Measurements from ENCODE around the gene ADPRM. TPM values are rescaled to one million over a fixed set of nuclear protein-coding genes. Genes with fewer than 3 reads are reported as not detected.
A peak's percentile ranks its signal among the peaks of the same experiment; 100 is the strongest.

Gene ADPRM
- total RNA-seq, 1 experiment from 2014 or later = 2.5 TPM

DNA sequence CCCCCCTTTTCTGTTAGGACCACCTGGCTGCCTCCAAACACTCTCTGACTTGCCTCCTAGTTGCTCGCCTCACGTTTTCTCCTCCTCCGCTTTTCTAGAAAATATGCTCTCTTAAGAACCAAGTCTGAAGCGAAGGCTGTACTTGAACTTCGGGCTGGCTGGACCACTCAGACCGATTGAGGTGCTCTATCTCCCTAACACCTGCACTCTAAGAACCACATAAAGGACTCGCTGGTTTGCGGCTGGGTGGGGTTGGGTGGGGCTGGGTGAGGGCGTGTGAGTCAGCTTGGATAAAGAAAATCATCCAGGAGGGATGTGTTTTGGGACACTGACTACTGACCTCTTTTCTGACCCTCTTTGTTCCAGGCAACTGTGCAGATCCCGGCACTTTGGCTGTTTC, 55.3 kb downstream of the ADPRM start:
- no peaks in the 10 kb centered on the region for H3K9me3 Mint-ChIP-seq (ENCODE audit: unreplicated experiment)
- ChIA-PET POLR2A (no interaction called here), CTCF (no interaction called here)
- no peaks in the 10 kb centered on the region for H3K9me3 ChIP-seq
- no peak overlapping the region for H3K27ac Mint-ChIP-seq (ENCODE audit: unreplicated experiment)
- H3K27me3 ChIP-seq (replicated peaks; ENCODE audit: control insufficient read depth, insufficient read depth, low read length) = no peaks in the 10 kb centered on the region
- TF ChIP-seq, protein P1, sequence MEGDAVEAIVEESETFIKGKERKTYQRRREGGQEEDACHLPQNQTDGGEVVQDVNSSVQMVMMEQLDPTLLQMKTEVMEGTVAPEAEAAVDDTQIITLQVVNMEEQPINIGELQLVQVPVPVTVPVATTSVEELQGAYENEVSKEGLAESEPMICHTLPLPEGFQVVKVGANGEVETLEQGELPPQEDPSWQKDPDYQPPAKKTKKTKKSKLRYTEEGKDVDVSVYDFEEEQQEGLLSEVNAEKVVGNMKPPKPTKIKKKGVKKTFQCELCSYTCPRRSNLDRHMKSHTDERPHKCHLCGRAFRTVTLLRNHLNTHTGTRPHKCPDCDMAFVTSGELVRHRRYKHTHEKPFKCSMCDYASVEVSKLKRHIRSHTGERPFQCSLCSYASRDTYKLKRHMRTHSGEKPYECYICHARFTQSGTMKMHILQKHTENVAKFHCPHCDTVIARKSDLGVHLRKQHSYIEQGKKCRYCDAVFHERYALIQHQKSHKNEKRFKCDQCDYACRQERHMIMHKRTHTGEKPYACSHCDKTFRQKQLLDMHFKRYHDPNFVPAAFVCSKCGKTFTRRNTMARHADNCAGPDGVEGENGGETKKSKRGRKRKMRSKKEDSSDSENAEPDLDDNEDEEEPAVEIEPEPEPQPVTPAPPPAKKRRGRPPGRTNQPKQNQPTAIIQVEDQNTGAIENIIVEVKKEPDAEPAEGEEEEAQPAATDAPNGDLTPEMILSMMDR (IDR thresholded peaks at IDR 0.05; ENCODE audit: insufficient read depth in 1 of 2, low read depth in 1 of 2, low read length in 1 of 2, severe bottlenecking in 1 of 2, unreplicated experiment in 1 of 2) = no peak
- DNase-seq = no peak
- no TSS peak for BruUV-seq (replicated peaks)
- H3K4me1 ChIP-seq = 0 out of 2 replicates have a peak, but pooled peaks cover 6% of the 10 kb centered on the region
- H3K4me3 Mint-ChIP-seq (ENCODE audit: unreplicated experiment) = no peak overlapping the region
- peaks cover 8% of the 10 kb centered on the region for H3K4me1 Mint-ChIP-seq (ENCODE audit: low read depth, unreplicated experiment)
- intact Hi-C loops (cut with micrococcal nuclease; ENCODE audit: unreplicated experiment) = no loop called here
- H3K4me3 ChIP-seq (ENCODE audit: low read depth, low read length) = no peak overlapping the region
- peaks cover 5% of the 10 kb centered on the region for H3K36me3 Mint-ChIP-seq (ENCODE audit: insufficient read depth, unreplicated experiment)
- H3K27me3 Mint-ChIP-seq (ENCODE audit: insufficient read depth, unreplicated experiment) = no peaks in the 10 kb centered on the region
- H3K36me3 ChIP-seq (ENCODE audit: control insufficient read depth, insufficient read depth, low read length) = no peaks in the 10 kb centered on the region

DNA sequence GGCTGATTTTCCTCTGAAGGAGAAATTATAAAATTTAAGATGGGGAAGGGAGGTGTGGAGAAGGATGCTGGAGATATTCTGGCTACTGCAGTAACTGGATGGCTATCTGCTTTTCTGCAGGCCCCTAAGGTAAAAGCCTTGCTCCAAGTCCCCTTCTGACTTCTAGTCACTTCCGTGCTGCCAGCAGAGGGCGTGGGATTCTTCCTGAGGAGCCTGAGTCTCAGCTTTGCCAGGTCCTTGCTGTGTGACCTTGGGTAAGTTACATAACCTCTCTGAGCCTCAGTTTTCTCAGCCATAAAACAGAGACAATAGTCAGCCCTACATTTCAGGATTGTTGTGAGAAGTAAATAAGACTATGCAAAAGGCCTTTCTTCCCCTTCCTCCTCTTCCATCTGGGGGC, 56.7 kb downstream of the ADPRM start:
- Mint-ChIP-seq H3K4me1 (ENCODE audit: low read depth, unreplicated experiment) (peaks cover 8% of the 10 kb centered on the region), H3K27me3 (ENCODE audit: insufficient read depth, unreplicated experiment) (no peaks in the 10 kb centered on the region), H3K27ac (ENCODE audit: unreplicated experiment) (no peak overlapping the region), H3K9me3 (ENCODE audit: unreplicated experiment) (no peaks in the 10 kb centered on the region), H3K4me3 (ENCODE audit: unreplicated experiment) (no peak overlapping the region), H3K36me3 (ENCODE audit: insufficient read depth, unreplicated experiment) (peaks cover 5% of the 10 kb centered on the region)
- Histone ChIP-seq H3K4me3 (ENCODE audit: low read depth, low read length) (no peak overlapping the region), H3K9me3 (no peaks in the 10 kb centered on the region), H3K27me3 (replicated peaks; ENCODE audit: control insufficient read depth, insufficient read depth, low read length) (no peaks in the 10 kb centered on the region), H3K36me3 (ENCODE audit: control insufficient read depth, insufficient read depth, low read length) (no peaks in the 10 kb centered on the region), H3K4me1 (0 out of 2 replicates have a peak, but pooled peaks cover 6% of the 10 kb centered on the region)
- BruUV-seq (replicated peaks) = no TSS peak
- ChIA-PET POLR2A (no interaction called here), CTCF (interaction anchor here (1.2 kb wide), 1 partner anchor 91 kb away, joined by 6 read pairs; no protein-coding TSS in a partner anchor)
- peak; percentile 38 to 41 for DNase-seq
- intact Hi-C loops (cut with micrococcal nuclease; ENCODE audit: unreplicated experiment) = no loop called here
- TF ChIP-seq, protein P1 (IDR thresholded peaks at IDR 0.05; ENCODE audit: insufficient read depth in 1 of 2, low read depth in 1 of 2, low read length in 1 of 2, severe bottlenecking in 1 of 2, unreplicated experiment in 1 of 2) = peak in 1 of 2 experiments; percentile 3

DNA sequence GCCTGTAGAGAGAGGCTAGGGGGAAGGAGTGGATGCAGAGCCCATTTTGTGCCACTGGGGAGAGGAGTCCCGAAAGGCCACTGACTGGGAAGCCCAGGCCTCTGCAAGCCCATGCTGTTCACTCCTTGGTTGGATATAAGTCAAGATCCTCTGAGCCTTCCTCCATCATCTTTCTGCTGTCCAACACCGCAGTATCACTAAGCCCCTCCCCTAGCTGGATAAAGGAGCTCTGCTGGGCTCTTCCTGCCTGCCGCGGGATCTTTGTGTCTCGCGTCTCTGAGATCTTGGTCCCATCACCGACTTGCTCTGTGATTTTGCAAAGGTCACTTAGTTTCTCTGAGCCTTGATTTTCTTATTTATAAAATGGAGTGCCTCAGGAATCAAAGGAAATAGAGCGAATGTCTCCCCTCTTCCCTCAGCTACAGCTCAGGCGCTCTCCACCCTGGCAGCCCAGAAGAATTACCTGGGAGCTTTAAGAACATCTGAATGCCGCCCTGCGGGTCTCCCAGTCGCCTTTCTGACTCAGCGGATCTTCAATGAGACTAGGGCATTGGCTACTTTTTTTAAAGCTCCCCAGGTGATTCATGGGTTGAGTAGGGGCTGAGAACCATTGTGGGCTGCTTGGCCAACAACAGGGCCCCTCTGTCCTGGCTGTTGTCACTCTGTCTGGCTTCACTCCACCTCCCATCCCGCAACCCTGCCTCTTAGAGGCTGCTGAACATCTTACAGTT, 57.6 kb downstream of the ADPRM start:
- TF ChIP-seq, protein P1 (IDR thresholded peaks at IDR 0.05; ENCODE audit: insufficient read depth in 1 of 2, low read depth in 1 of 2, low read length in 1 of 2, severe bottlenecking in 1 of 2, unreplicated experiment in 1 of 2) = no peak
- CTCF ChIA-PET = interaction anchor here (1.2 kb wide), 1 partner anchor 90 kb away, joined by 6 read pairs; no protein-coding TSS in a partner anchor
- Histone ChIP-seq H3K36me3 (ENCODE audit: control insufficient read depth, insufficient read depth, low read length) (no peaks in the 10 kb centered on the region), H3K27me3 (replicated peaks; ENCODE audit: control insufficient read depth, insufficient read depth, low read length) (no peaks in the 10 kb centered on the region), H3K4me1 (0 out of 2 replicates have a peak, but pooled peaks cover 6% of the 10 kb centered on the region), H3K4me3 (ENCODE audit: low read depth, low read length) (no peak overlapping the region), H3K9me3 (no peaks in the 10 kb centered on the region)
- POLR2A ChIA-PET = no interaction called here
- Mint-ChIP-seq H3K27ac (ENCODE audit: unreplicated experiment) (no peak overlapping the region), H3K27me3 (ENCODE audit: insufficient read depth, unreplicated experiment) (no peaks in the 10 kb centered on the region), H3K36me3 (ENCODE audit: insufficient read depth, unreplicated experiment) (peaks cover 5% of the 10 kb centered on the region), H3K4me3 (ENCODE audit: unreplicated experiment) (no peak overlapping the region), H3K4me1 (ENCODE audit: low read depth, unreplicated experiment) (peaks cover 8% of the 10 kb centered on the region), H3K9me3 (ENCODE audit: unreplicated experiment) (no peaks in the 10 kb centered on the region)
- intact Hi-C loops (cut with micrococcal nuclease; ENCODE audit: unreplicated experiment) = loop anchor here (5.0 kb wide), 2 partner anchors 42 to 87 kb away; no protein-coding TSS in a partner anchor
- no peak for DNase-seq
- BruUV-seq (replicated peaks) = no TSS peak
